ENCODE results near the gene TCF23. TPM values are rescaled to one million over a fixed set of nuclear protein-coding genes. Genes with fewer than 3 reads are reported as not detected.

Gene TCF23
- total and polyA plus RNA-seq, 4 donors, result 0.06 to 0.14 TPM; not detected in 2

GRCh38 chr2:27127883-27128667, 20.7 kb upstream of the TCF23 start:
- WGBS (ENCODE audit: insufficient coverage), result 93% methylated on average over 9 of the region's 9 CpGs
- no peak overlapping the region for H3K27ac ChIP-seq (ENCODE audit: low read depth, low read length)

GRCh38 chr2:27128668-27129571, 19.9 kb upstream of the TCF23 start:
- no peaks in the 10 kb centered on the region for H3K27me3 ChIP-seq (ENCODE audit: control insufficient read depth, insufficient read depth, low read length)
- WGBS (ENCODE audit: insufficient coverage), result 81% methylated on average over 7 of the region's 11 CpGs
- H3K36me3 ChIP-seq (ENCODE audit: control insufficient read depth, insufficient read depth, low read length), result peaks cover 45% of the 10 kb centered on the region
- no peak for DNase-seq (ENCODE audit: low read depth in 4 of 6, low spot score in 6 of 6)
- H3K4me1 ChIP-seq (ENCODE audit: control insufficient read depth, insufficient read depth, low read length), result peaks cover 24% of the 10 kb centered on the region
- H3K27ac ChIP-seq (ENCODE audit: low read depth, low read length), result no peak overlapping the region
- no peak overlapping the region for H3K4me3 ChIP-seq (ENCODE audit: low read depth, low read length)
- H3K9me3 ChIP-seq (ENCODE audit: control insufficient read depth, insufficient read depth, low read length), result no peaks in the 10 kb centered on the region

More at GRCh38 chr2:27127883-27128667, 20.7 kb upstream of the TCF23 start:
- peaks cover 45% of the 10 kb centered on the region for H3K36me3 ChIP-seq (ENCODE audit: control insufficient read depth, insufficient read depth, low read length)
- DNase-seq (ENCODE audit: low read depth in 4 of 6, low spot score in 6 of 6), result no peak
- H3K27me3 ChIP-seq (ENCODE audit: control insufficient read depth, insufficient read depth, low read length), result no peaks in the 10 kb centered on the region
- H3K4me1 ChIP-seq (ENCODE audit: control insufficient read depth, insufficient read depth, low read length), result peaks cover 23% of the 10 kb centered on the region
- H3K4me3 ChIP-seq (ENCODE audit: low read depth, low read length), result no peak overlapping the region
- no peaks in the 10 kb centered on the region for H3K9me3 ChIP-seq (ENCODE audit: control insufficient read depth, insufficient read depth, low read length)

- Histone ChIP-seq H3K27me3 (ENCODE audit: control insufficient read depth, insufficient read depth, low read length) (no peaks in the 10 kb centered on the region), H3K9me3 (ENCODE audit: control insufficient read depth, insufficient read depth, low read length) (no peaks in the 10 kb centered on the region), H3K36me3 (ENCODE audit: control insufficient read depth, insufficient read depth, low read length) (peaks cover 45% of the 10 kb centered on the region), H3K27ac (ENCODE audit: low read depth, low read length) (no peak overlapping the region), H3K4me1 (ENCODE audit: control insufficient read depth, insufficient read depth, low read length) (peaks cover 28% of the 10 kb centered on the region), H3K4me3 (ENCODE audit: low read depth, low read length) (no peak overlapping the region)
- WGBS (ENCODE audit: insufficient coverage), result 94% methylated on average over 10 of the region's 10 CpGs
- no peak for DNase-seq (ENCODE audit: low read depth in 4 of 6, low spot score in 6 of 6)
These were observed 18.4 kb upstream of the TCF23 start for GRCh38 chr2:27130396-27130795.

GRCh38 chr2:27131429-27131828, 17.4 kb upstream of the TCF23 start:
- Histone ChIP-seq H3K27me3 (ENCODE audit: control insufficient read depth, insufficient read depth, low read length) (no peaks in the 10 kb centered on the region), H3K4me3 (ENCODE audit: low read depth, low read length) (no peak overlapping the region), H3K9me3 (ENCODE audit: control insufficient read depth, insufficient read depth, low read length) (no peaks in the 10 kb centered on the region), H3K27ac (ENCODE audit: low read depth, low read length) (no peak overlapping the region), H3K36me3 (ENCODE audit: control insufficient read depth, insufficient read depth, low read length) (peaks cover 45% of the 10 kb centered on the region), H3K4me1 (ENCODE audit: control insufficient read depth, insufficient read depth, low read length) (peaks cover 28% of the 10 kb centered on the region)
- DNase-seq (ENCODE audit: low read depth in 4 of 6, low spot score in 6 of 6), result no peak
- WGBS (ENCODE audit: insufficient coverage), result 92% methylated on average over 10 of the region's 11 CpGs

GRCh38 chr2:27133195-27133875, 15.5 kb upstream of the TCF23 start:
- WGBS (ENCODE audit: insufficient coverage), result 42% methylated on average over 11 of the region's 14 CpGs
- no peak for DNase-seq (ENCODE audit: low read depth in 4 of 6, low spot score in 6 of 6)

GRCh38 chr2:27133905-27134780, 14.7 kb upstream of the TCF23 start, which contains the start of gene PREB:
TSS of gene PREB (minus strand) at chr2:27134636. CDS start at chr2:27134421, 215 bp downstream.
- H3K4me3 ChIP-seq (ENCODE audit: low read depth, low read length), result peak within 1 kb of the TSS; percentile 85
- H3K4me1 ChIP-seq (ENCODE audit: control insufficient read depth, insufficient read depth, low read length), result peaks cover 28% of the 10 kb centered on the region
- no peaks in the 10 kb centered on the region for H3K9me3 ChIP-seq (ENCODE audit: control insufficient read depth, insufficient read depth, low read length)
- peak; percentile 93 to 99 (median 96) for DNase-seq (ENCODE audit: low read depth in 4 of 6, low spot score in 6 of 6)
- peak within 1 kb of the TSS; percentile 83 for H3K27ac ChIP-seq (ENCODE audit: low read depth, low read length)
- H3K27me3 ChIP-seq (ENCODE audit: control insufficient read depth, insufficient read depth, low read length), result no peaks in the 10 kb centered on the region
- under 1% methylated on average over 86 of the region's 86 CpGs for WGBS (ENCODE audit: insufficient coverage)
- H3K36me3 ChIP-seq (ENCODE audit: control insufficient read depth, insufficient read depth, low read length), result peaks cover 38% of the 10 kb centered on the region

More at GRCh38 chr2:27133195-27133875, 15.5 kb upstream of the TCF23 start:
- Histone ChIP-seq H3K9me3 (ENCODE audit: control insufficient read depth, insufficient read depth, low read length) (no peaks in the 10 kb centered on the region), H3K27me3 (ENCODE audit: control insufficient read depth, insufficient read depth, low read length) (no peaks in the 10 kb centered on the region), H3K36me3 (ENCODE audit: control insufficient read depth, insufficient read depth, low read length) (peaks cover 41% of the 10 kb centered on the region), H3K4me1 (ENCODE audit: control insufficient read depth, insufficient read depth, low read length) (peaks cover 28% of the 10 kb centered on the region), H3K4me3 (ENCODE audit: low read depth, low read length) (peak overlapping the region; percentile 85), H3K27ac (ENCODE audit: low read depth, low read length) (no peak overlapping the region)

- 54% methylated on average over 33 of the region's 33 CpGs for WGBS (ENCODE audit: insufficient coverage)
- Histone ChIP-seq H3K27ac (ENCODE audit: low read depth, low read length) (peak overlapping the region; percentile 83), H3K4me1 (ENCODE audit: control insufficient read depth, insufficient read depth, low read length) (peaks cover 28% of the 10 kb centered on the region), H3K27me3 (ENCODE audit: control insufficient read depth, insufficient read depth, low read length) (no peaks in the 10 kb centered on the region), H3K9me3 (ENCODE audit: control insufficient read depth, insufficient read depth, low read length) (no peaks in the 10 kb centered on the region), H3K36me3 (ENCODE audit: control insufficient read depth, insufficient read depth, low read length) (peaks cover 30% of the 10 kb centered on the region), H3K4me3 (ENCODE audit: low read depth, low read length) (peak overlapping the region; percentile 85)
- no peak for DNase-seq (ENCODE audit: low read depth in 4 of 6, low spot score in 6 of 6)
These were observed 13.9 kb upstream of the TCF23 start for GRCh38 chr2:27134781-27135477.

- H3K9me3 ChIP-seq (ENCODE audit: control insufficient read depth, insufficient read depth, low read length), result no peaks in the 10 kb centered on the region
- H3K4me3 ChIP-seq (ENCODE audit: low read depth, low read length), result no peak overlapping the region
- no peaks in the 10 kb centered on the region for H3K27me3 ChIP-seq (ENCODE audit: control insufficient read depth, insufficient read depth, low read length)
- no peak for DNase-seq (ENCODE audit: low read depth in 4 of 6, low spot score in 6 of 6)
- 94% methylated on average over 12 of the region's 12 CpGs for WGBS (ENCODE audit: insufficient coverage)
- peaks cover 24% of the 10 kb centered on the region for H3K36me3 ChIP-seq (ENCODE audit: control insufficient read depth, insufficient read depth, low read length)
- H3K27ac ChIP-seq (ENCODE audit: low read depth, low read length), result no peak overlapping the region
- peaks cover 28% of the 10 kb centered on the region for H3K4me1 ChIP-seq (ENCODE audit: control insufficient read depth, insufficient read depth, low read length)
These were observed 13.3 kb upstream of the TCF23 start for GRCh38 chr2:27135478-27135955.
